ENCODE measurements around the gene MOAP1. TPM values are rescaled to one million over a fixed set of nuclear protein-coding genes. Genes with fewer than 3 reads are reported as not detected.

Gene MOAP1
- total and polyA plus RNA-seq, 2 of the 8 experiments (the other 6 are each of a cell fraction or from before 2014, with no cell fraction given), result 18.3 to 20.1 TPM

DNA sequence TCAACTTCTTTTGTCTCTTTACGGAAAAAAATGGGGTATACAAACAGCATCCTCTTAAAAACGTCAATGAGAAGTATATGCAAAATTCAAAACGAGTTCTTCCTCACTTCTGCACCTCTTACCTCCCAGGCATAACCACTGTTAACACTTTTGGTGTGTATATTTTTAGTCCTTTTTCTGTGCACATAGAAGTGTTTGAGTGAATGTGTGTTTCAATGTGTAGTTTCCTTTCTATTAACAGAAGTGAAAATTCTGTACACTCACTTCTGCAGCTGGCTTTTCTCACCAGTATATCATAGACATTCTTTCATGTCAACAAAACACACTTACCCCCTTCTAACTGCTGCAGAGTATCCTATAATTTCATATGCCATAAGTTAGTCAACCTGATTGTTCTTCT, 27.7 kb upstream of the MOAP1 start (continued):
- TF ChIP-seq HDAC6 (IDR thresholded peaks at IDR 0.05; ENCODE audit: low read depth, low read length) (no peak), SIN3A (conservative IDR thresholded peaks at IDR 0.05 in 1 of 2, IDR thresholded peaks at IDR 0.05 in 1 of 2; ENCODE audit: low read depth in 1 of 2, low read length in 2 of 2) (no peak), BACH1 (IDR thresholded peaks at IDR 0.05; ENCODE audit: low read length) (no peak), TAF1 (IDR thresholded peaks at IDR 0.05; ENCODE audit: low read depth, low read length) (no peak)
- TF ChIP-seq, protein P1, sequence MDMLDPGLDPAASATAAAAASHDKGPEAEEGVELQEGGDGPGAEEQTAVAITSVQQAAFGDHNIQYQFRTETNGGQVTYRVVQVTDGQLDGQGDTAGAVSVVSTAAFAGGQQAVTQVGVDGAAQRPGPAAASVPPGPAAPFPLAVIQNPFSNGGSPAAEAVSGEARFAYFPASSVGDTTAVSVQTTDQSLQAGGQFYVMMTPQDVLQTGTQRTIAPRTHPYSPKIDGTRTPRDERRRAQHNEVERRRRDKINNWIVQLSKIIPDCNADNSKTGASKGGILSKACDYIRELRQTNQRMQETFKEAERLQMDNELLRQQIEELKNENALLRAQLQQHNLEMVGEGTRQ (IDR thresholded peaks at IDR 0.05; ENCODE audit: low read length), result no peak
